Measurements from ENCODE around the gene ADH1A.

DNA sequence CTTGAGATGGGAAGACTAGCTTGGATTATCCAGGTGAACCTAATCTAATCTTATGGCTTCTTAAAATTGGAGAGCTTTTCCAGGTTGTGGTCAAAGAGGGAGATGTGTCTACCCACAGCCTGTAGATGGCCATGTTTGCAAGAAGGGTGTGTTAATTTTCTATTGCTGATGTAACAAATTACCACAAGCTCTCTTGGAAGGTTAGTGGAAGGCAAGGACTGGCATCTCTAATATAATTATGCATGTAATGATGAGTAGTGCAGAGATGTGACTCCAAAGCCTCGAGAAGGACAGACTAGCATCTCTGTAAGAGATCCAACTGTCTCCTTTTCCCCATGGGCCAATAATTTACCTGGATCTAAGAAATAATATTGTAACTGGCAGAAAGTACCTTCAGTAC lies 33.6 kb upstream of the ADH1A start:
- TF ChIP-seq, protein P1, sequence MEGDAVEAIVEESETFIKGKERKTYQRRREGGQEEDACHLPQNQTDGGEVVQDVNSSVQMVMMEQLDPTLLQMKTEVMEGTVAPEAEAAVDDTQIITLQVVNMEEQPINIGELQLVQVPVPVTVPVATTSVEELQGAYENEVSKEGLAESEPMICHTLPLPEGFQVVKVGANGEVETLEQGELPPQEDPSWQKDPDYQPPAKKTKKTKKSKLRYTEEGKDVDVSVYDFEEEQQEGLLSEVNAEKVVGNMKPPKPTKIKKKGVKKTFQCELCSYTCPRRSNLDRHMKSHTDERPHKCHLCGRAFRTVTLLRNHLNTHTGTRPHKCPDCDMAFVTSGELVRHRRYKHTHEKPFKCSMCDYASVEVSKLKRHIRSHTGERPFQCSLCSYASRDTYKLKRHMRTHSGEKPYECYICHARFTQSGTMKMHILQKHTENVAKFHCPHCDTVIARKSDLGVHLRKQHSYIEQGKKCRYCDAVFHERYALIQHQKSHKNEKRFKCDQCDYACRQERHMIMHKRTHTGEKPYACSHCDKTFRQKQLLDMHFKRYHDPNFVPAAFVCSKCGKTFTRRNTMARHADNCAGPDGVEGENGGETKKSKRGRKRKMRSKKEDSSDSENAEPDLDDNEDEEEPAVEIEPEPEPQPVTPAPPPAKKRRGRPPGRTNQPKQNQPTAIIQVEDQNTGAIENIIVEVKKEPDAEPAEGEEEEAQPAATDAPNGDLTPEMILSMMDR (IDR thresholded peaks at IDR 0.05), result no peak
- TF ChIP-seq POLR2A (IDR thresholded peaks at IDR 0.05; ENCODE audit: low read depth), result no peak
- no peak for TF ChIP-seq EP300 (IDR thresholded peaks at IDR 0.05)
- no peak for TF ChIP-seq POLR2AphosphoS5 (IDR thresholded peaks at IDR 0.05)
